ENCODE data around the gene APEH. TPM values are rescaled to one million over a fixed set of nuclear protein-coding genes. Genes with fewer than 3 reads are reported as not detected.

APEH gene
- total and polyA plus RNA-seq, 4 donors = 25.2 to 119 (median 69.2) TPM

- ATAC-seq (ENCODE audit: insufficient read depth, low FRiP score) (no peak), DNase-seq (peak in 1 of 3 donors; percentile 9)
- 93 to 95% methylated on average over 13 of the region's 13 CpGs for WGBS, 2 donors
- peaks cover 0 to 22% (median 7%) of the 10 kb centered on the region in 4 donors for H3K36me3 ChIP-seq (ENCODE audit: control insufficient read depth in 4 of 4, insufficient read depth in 4 of 4, low read length in 4 of 4)
- no peak for TF ChIP-seq CTCF (IDR thresholded peaks at IDR 0.05; ENCODE audit: control extremely low read depth, extremely low read depth)
- H3K9me3 ChIP-seq (ENCODE audit: control insufficient read depth in 4 of 4, insufficient read depth in 3 of 4, low read length in 3 of 4) = no peaks in the 10 kb centered on the region
- peaks cover 0 to 16% (median 4%) of the 10 kb centered on the region in 5 donors for H3K4me1 ChIP-seq (ENCODE audit: control insufficient read depth in 5 of 5, insufficient read depth in 5 of 5, low read length in 5 of 5)
- no peak overlapping the region for H3K27ac ChIP-seq (ENCODE audit: low read depth in 1 of 2, low read length in 1 of 2)
- H3K4me3 ChIP-seq = no peak overlapping the region
- no peak overlapping the region for H3K9ac ChIP-seq (ENCODE audit: insufficient read depth in 1 of 2, low read length in 2 of 2)
- H3K27me3 ChIP-seq (ENCODE audit: control insufficient read depth in 3 of 3, insufficient read depth in 3 of 3, low read length in 2 of 3) = no peaks in the 10 kb centered on the region
Measured at GRCh38 chr3:49714728-49715550, 40.8 kb downstream of the APEH start.

- no peak for TF ChIP-seq CTCF (IDR thresholded peaks at IDR 0.05; ENCODE audit: control extremely low read depth, extremely low read depth)
- no peak overlapping the region for H3K9ac ChIP-seq (ENCODE audit: insufficient read depth in 1 of 2, low read length in 2 of 2)
- H3K4me3 ChIP-seq = no peak overlapping the region
- no peak for DNase-seq
- no peak for ATAC-seq (ENCODE audit: insufficient read depth, low FRiP score)
- no peaks in the 10 kb centered on the region for H3K27me3 ChIP-seq (ENCODE audit: control insufficient read depth in 3 of 3, insufficient read depth in 3 of 3, low read length in 2 of 3)
- 94 to 95% methylated on average over 13 of the region's 13 CpGs for WGBS, 2 donors
- H3K36me3 ChIP-seq (ENCODE audit: control insufficient read depth in 4 of 4, insufficient read depth in 4 of 4, low read length in 4 of 4) = peaks cover 0 to 24% (median 7%) of the 10 kb centered on the region in 4 donors
- peaks cover 0 to 16% (median 4%) of the 10 kb centered on the region in 5 donors for H3K4me1 ChIP-seq (ENCODE audit: control insufficient read depth in 5 of 5, insufficient read depth in 5 of 5, low read length in 5 of 5)
- H3K9me3 ChIP-seq (ENCODE audit: control insufficient read depth in 4 of 4, insufficient read depth in 3 of 4, low read length in 3 of 4) = no peaks in the 10 kb centered on the region
- no peak overlapping the region for H3K27ac ChIP-seq (ENCODE audit: low read depth in 1 of 2, low read length in 1 of 2)
Measured at GRCh38 chr3:49715611-49716121, 41.5 kb downstream of the APEH start.

- Histone ChIP-seq H3K4me1 (ENCODE audit: control insufficient read depth in 5 of 5, insufficient read depth in 5 of 5, low read length in 5 of 5) (peaks cover 0 to 16% (median 4%) of the 10 kb centered on the region in 5 donors), H3K36me3 (ENCODE audit: control insufficient read depth in 4 of 4, insufficient read depth in 4 of 4, low read length in 4 of 4) (peaks cover 0 to 25% (median 10%) of the 10 kb centered on the region in 4 donors), H3K9me3 (ENCODE audit: control insufficient read depth in 4 of 4, insufficient read depth in 3 of 4, low read length in 3 of 4) (no peaks in the 10 kb centered on the region), H3K9ac (ENCODE audit: insufficient read depth in 1 of 2, low read length in 2 of 2) (no peak overlapping the region), H3K27ac (ENCODE audit: low read depth in 1 of 2, low read length in 1 of 2) (no peak overlapping the region), H3K4me3 (no peak overlapping the region), H3K27me3 (ENCODE audit: control insufficient read depth in 3 of 3, insufficient read depth in 3 of 3, low read length in 2 of 3) (no peaks in the 10 kb centered on the region)
- DNase-seq (no peak), ATAC-seq (ENCODE audit: insufficient read depth, low FRiP score) (no peak)
- 96% methylated on average over 7 of the region's 7 CpGs for WGBS, 2 donors
- no peak for TF ChIP-seq CTCF (IDR thresholded peaks at IDR 0.05; ENCODE audit: control extremely low read depth, extremely low read depth)
Measured at GRCh38 chr3:49716169-49716568, 42.0 kb downstream of the APEH start.

All from lung (tissue), 12 donors.